Spleen (tissue), 11 donors: ENCODE measurements around the gene FBXO3. TPM values are rescaled to one million over a fixed set of nuclear protein-coding genes. Genes with fewer than 3 reads are reported as not detected.

Source experiments
- DNase-seq: peaks from one replicate; pipeline ENCODE4 v3.0.0-alpha.2; 2020
- H3K27ac ChIP-seq, 8 donors: fragments of 200-600 bp; sonication (generic) in 7 of 8; 1 replicate in 4 of 8; 2 replicates in 4 of 8; pipeline versions ENCODE4 v1.5.0 to v1.8.0; 2016 to 2021; ENCODE audit warnings: inconsistent platforms in 4 of 8, mild to moderate bottlenecking in 4 of 8, moderate library complexity in 1 of 8
- H3K27me3 ChIP-seq, 7 donors: fragments of 200-600 bp; sonication (generic) in 6 of 7; replicated peaks in 1 of 7; 1 replicate in 4 of 7; 2 replicates in 3 of 7; pipeline versions ENCODE4 v1.5.0 to v1.8.0; 2016 to 2021; ENCODE audit warnings: inconsistent platforms in 3 of 7, mild to moderate bottlenecking in 1 of 7
- H3K36me3 ChIP-seq, 6 donors: fragments of 200-600 bp; sonication (generic) in 5 of 6; 1 replicate in 4 of 6; 2 replicates in 2 of 6; pipeline versions ENCODE4 v1.5.0 to v1.8.0; 2016 to 2021; ENCODE audit warnings: inconsistent platforms in 2 of 6
- H3K4me1 ChIP-seq, 6 donors: fragments of 200-600 bp; sonication (generic) in 5 of 6; 1 replicate in 3 of 6; 2 replicates in 3 of 6; pipeline versions ENCODE4 v1.5.0 to v1.8.0; 2016 to 2021; ENCODE audit warnings: inconsistent platforms in 3 of 6
- H3K4me3 ChIP-seq, 8 donors: fragments of 200-600 bp; sonication (generic) in 7 of 8; 1 replicate in 4 of 8; 2 replicates in 4 of 8; pipeline versions ENCODE4 v1.5.0 to v1.8.0; 2016 to 2021; ENCODE audit warnings: inconsistent platforms in 4 of 8, mild to moderate bottlenecking in 4 of 8, moderate library complexity in 2 of 8
- H3K9me3 ChIP-seq, 8 donors: fragments of 200-600 bp; sonication (generic) in 7 of 8; 1 replicate in 4 of 8; 2 replicates in 4 of 8; pipeline versions ENCODE4 v1.5.0 to v1.8.0; 2016 to 2021; ENCODE audit warnings: inconsistent platforms in 4 of 8
- CTCF ChIP-seq, 11 experiments: fragments of 200-600 bp in 7 of 11; fragments of 450-650 bp in 4 of 11; sonication (generic) in 4 of 11; IDR thresholded peaks in 8 of 11; conservative IDR thresholded peaks in 3 of 11; 1 replicate in 7 of 11; 2 replicates in 4 of 11; pipeline versions ENCODE4 v1.4.0 to v1.8.0; 2016 to 2021; ENCODE audit warnings: antibody characterized with exemption in 11 of 11, inconsistent platforms in 4 of 11, mild to moderate bottlenecking in 1 of 11
- POLR2A ChIP-seq, 3 donors: fragments of 450-650 bp; IDR thresholded peaks; one replicate each; pipeline ENCODE4 v1.5.1; 2017; ENCODE audit warnings: antibody characterized with exemption in 3 of 3, mild to moderate bottlenecking in 1 of 3
- POLR2AphosphoS5 ChIP-seq, 3 donors: sonication (generic); formaldehyde crosslinking; IDR thresholded peaks; one replicate each; pipeline ENCODE4 v1.5.1; 2017; ENCODE audit warnings: antibody characterized with exemption in 3 of 3
- WGBS, 5 donors: extraction: QIAGEN DNeasy Blood & Tissue Kit in 3 of 5; methylation state at CpG; one replicate each; pipeline versions ENCODE4 v1.1.5 to v1.1.7; 2013 to 2018; 5-methylcytosine and 5-hydroxymethylcytosine counted together
- intact Hi-C: fragments of 100-400 bp; cut with DNase I; formaldehyde crosslinking; loops from one replicate; pipeline ENCODE4 v1.15.0; 2023; ENCODE audit warnings: low total_unique reads
- polyA plus RNA-seq, 3 donors: library from polyadenylated mRNA; stranded (reverse); fragments of 200-250 nt; gene quantifications; one replicate each; pipeline ENCODE4 v1.2.1, GENCODE V29; 2013
- total RNA-seq, 7 donors: library from RNA; depleted of rRNA in 3 of 7; stranded (reverse); fragments of >200 nt in 3 of 7; fragmentation: NEBNext Ultra II Directional in 4 of 7; extraction: Animal tissue kit (Norgen Biotek cat#: 25700) in 4 of 7; gene quantifications; one replicate each; pipeline versions ENCODE4 v1.1.0 to v1.2.1, GENCODE V29; 2016 to 2021
- donor health status: healthy with polysubstance abuse.
- donor health status: DM: no; HTN: no; CAD: no; lungs with moderate emphysema.
- donor health status: DM: no; HTN: no; CAD: no.
- donor health status: Bipolar disorder and iron deficiency.
- donor health status: healthy.
- donor health status: DM: no; HTN: no; CAD: no.
- donor health status: DM: yes; HTN: yes; CAD: no.

FBXO3 gene
- total and polyA plus RNA-seq, 10 donors = 15.6 to 58.3 (median 31.2) TPM

- H3K9me3 ChIP-seq = no peaks in the 10 kb centered on the region
- TF ChIP-seq POLR2A (IDR thresholded peaks at IDR 0.05) (no peak), CTCF (IDR thresholded peaks at IDR 0.05 in 8 of 11, conservative IDR thresholded peaks at IDR 0.05 in 3 of 11) (no peak), POLR2AphosphoS5 (IDR thresholded peaks at IDR 0.05) (no peak)
- no peak for DNase-seq
- H3K4me1 ChIP-seq = peaks cover 9 to 36% (median 25%) of the 10 kb centered on the region in 6 donors
- 77 to 86% (median 81%) methylated on average over 5 of the region's 5 CpGs for WGBS, 5 donors
- H3K27me3 ChIP-seq = no peaks in the 10 kb centered on the region
- intact Hi-C loops = no loop called here
- peaks cover 0 to 83% (median 35%) of the 10 kb centered on the region in 6 donors for H3K36me3 ChIP-seq
- no peak overlapping the region for H3K4me3 ChIP-seq
- H3K27ac ChIP-seq = no peak overlapping the region
These were observed 54.7 kb downstream of the FBXO3 start for GRCh38 chr11:33719587-33719986.

GRCh38 chr11:33718440-33718839, 55.9 kb downstream of the FBXO3 start:
- H3K9me3 ChIP-seq = no peaks in the 10 kb centered on the region
- H3K4me1 ChIP-seq = peaks cover 5 to 26% (median 13%) of the 10 kb centered on the region in 6 donors
- TF ChIP-seq CTCF (IDR thresholded peaks at IDR 0.05 in 8 of 11, conservative IDR thresholded peaks at IDR 0.05 in 3 of 11) = no peak
- TF ChIP-seq POLR2A (IDR thresholded peaks at IDR 0.05) = no peak
- no peak for TF ChIP-seq POLR2AphosphoS5 (IDR thresholded peaks at IDR 0.05)
- peaks cover 0 to 94% (median 40%) of the 10 kb centered on the region in 6 donors for H3K36me3 ChIP-seq
- intact Hi-C loops = no loop called here
- WGBS, 5 donors = 77 to 89% (median 85%) methylated on average over 2 of the region's 2 CpGs
- H3K27me3 ChIP-seq = no peaks in the 10 kb centered on the region
- H3K4me3 ChIP-seq = no peak overlapping the region
- no peak overlapping the region for H3K27ac ChIP-seq
- no peak for DNase-seq

- TF ChIP-seq POLR2A (IDR thresholded peaks at IDR 0.05) (no peak), CTCF (IDR thresholded peaks at IDR 0.05 in 8 of 11, conservative IDR thresholded peaks at IDR 0.05 in 3 of 11) (peak in 5 of 11 experiments; percentile 14 to 28 (median 18)), POLR2AphosphoS5 (IDR thresholded peaks at IDR 0.05) (no peak)
- WGBS, 5 donors = 80 to 92% (median 84%) methylated on average over 2 of the region's 2 CpGs
These were observed 58.1 kb downstream of the FBXO3 start for GRCh38 chr11:33716243-33716642.

GRCh38 chr11:33713856-33714398, 60.4 kb downstream of the FBXO3 start:
- DNase-seq = no peak
- intact Hi-C loops = no loop called here
- H3K36me3 ChIP-seq = peaks cover 0 to 100% (median 49%) of the 10 kb centered on the region in 6 donors
- TF ChIP-seq CTCF (IDR thresholded peaks at IDR 0.05 in 8 of 11, conservative IDR thresholded peaks at IDR 0.05 in 3 of 11) (no peak), POLR2A (IDR thresholded peaks at IDR 0.05) (no peak), POLR2AphosphoS5 (IDR thresholded peaks at IDR 0.05) (no peak)
- no peak overlapping the region for H3K4me3 ChIP-seq
- no peaks in the 10 kb centered on the region for H3K9me3 ChIP-seq
- no peak overlapping the region for H3K27ac ChIP-seq
- WGBS, 5 donors = 86 to 95% (median 92%) methylated on average over 4 of the region's 4 CpGs
- H3K27me3 ChIP-seq = no peaks in the 10 kb centered on the region
- peaks cover 0 to 9% (median 0%) of the 10 kb centered on the region in 6 donors for H3K4me1 ChIP-seq

More at GRCh38 chr11:33716243-33716642, 58.1 kb downstream of the FBXO3 start:
- H3K4me3 ChIP-seq = no peak overlapping the region
- intact Hi-C loops = no loop called here
- peaks cover 0 to 12% (median 0%) of the 10 kb centered on the region in 6 donors for H3K4me1 ChIP-seq
- no peaks in the 10 kb centered on the region for H3K9me3 ChIP-seq
- no peak overlapping the region for H3K27ac ChIP-seq
- DNase-seq = no peak
- peaks cover 0 to 100% (median 48%) of the 10 kb centered on the region in 6 donors for H3K36me3 ChIP-seq
- no peaks in the 10 kb centered on the region for H3K27me3 ChIP-seq
